Fibroblast of villous mesenchyme (primary cell): ENCODE data around the gene EFNA4. TPM values are rescaled to one million over a fixed set of nuclear protein-coding genes. Genes with fewer than 3 reads are reported as not detected.

ENCODE experiments used
- DNase-seq: peaks from one replicate; pipeline ENCODE4 v3.0.0-alpha.2; 2010; ENCODE audit warnings: low read depth
- H3K4me3 ChIP-seq: 2 replicates; pipeline ENCODE4 v1.5.1; 2011; ENCODE audit warnings: low read depth, mild to moderate bottlenecking, low read length
- total RNA-seq: library from RNA; depleted of rRNA; stranded (reverse); fragments of >200 nt; gene quantifications from 2 replicates; pipeline ENCODE4 v1.2.3, GENCODE V29; 2012
- TF ChIP-seq, protein P1 (sequence below): IDR thresholded peaks from 2 replicates; pipeline ENCODE4 v1.5.1; 2012; ENCODE audit warnings: low read depth, mild to moderate bottlenecking, low read length; ENCODE audit not compliant: insufficient read depth

The EFNA4 gene
- total RNA-seq, 1 donor: 2.6 TPM

DNA sequence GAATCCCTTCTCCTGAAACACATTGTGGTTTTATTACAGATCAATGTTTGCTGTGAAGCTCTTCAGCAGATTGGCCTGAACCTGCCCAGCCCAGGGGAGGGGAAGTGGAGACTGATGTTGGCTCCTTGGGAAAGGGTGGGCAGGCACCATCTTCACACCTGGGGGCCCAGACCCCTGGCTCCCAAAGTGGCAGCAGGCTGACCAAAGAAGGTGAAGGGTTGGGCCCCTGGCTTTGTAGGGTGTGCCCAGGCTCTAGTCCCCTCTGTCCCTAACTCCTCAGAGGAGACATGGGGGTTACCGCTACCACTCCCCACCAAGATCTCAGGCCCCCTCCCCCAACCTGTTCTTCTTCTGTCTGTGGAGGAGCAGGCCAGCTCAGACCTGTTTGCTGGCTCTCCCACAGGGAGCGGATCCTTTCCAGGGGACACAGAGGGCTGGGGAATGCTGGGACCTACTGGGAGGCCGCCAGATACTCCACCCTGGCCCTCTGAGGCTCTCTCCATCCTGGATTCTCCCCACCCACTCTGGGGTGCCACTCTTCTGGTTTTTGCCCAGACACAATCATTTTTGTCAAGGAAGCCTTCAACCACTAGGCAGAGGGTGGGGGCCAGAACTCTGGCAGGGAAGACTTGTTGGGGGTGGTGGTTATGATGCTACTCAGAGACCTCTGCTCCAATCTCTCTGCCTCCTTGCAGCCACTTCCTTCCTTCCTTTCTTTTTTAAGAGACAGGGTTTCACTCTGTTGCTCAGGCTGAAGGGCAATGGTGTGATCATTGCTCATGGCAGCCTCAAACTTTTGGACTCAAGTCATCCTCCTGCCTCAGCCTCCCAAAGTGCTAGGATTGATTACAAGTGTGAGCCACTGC is 10.1 kb downstream of the EFNA4 start:
- TF ChIP-seq, protein P1, sequence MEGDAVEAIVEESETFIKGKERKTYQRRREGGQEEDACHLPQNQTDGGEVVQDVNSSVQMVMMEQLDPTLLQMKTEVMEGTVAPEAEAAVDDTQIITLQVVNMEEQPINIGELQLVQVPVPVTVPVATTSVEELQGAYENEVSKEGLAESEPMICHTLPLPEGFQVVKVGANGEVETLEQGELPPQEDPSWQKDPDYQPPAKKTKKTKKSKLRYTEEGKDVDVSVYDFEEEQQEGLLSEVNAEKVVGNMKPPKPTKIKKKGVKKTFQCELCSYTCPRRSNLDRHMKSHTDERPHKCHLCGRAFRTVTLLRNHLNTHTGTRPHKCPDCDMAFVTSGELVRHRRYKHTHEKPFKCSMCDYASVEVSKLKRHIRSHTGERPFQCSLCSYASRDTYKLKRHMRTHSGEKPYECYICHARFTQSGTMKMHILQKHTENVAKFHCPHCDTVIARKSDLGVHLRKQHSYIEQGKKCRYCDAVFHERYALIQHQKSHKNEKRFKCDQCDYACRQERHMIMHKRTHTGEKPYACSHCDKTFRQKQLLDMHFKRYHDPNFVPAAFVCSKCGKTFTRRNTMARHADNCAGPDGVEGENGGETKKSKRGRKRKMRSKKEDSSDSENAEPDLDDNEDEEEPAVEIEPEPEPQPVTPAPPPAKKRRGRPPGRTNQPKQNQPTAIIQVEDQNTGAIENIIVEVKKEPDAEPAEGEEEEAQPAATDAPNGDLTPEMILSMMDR: no peak

DNA sequence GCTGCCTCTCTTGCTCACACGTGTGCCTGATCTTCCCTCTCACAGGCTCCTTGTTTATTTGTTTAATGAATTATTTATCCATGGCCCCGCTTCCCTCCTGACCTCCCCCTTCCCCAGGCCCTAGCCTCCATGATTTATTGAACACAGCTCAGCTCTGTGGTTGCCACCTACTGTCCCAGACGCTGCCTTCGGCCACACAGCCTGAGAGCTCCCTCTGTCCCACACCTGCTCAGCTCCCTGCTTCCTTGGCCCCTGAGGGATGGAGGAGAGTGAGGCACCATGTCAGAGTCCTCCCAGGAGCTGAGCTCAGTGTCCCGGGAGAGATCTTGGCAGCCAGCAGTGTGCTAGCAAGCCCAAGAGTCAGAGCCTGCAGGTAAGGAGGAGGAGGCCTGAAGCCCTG is 12.0 kb downstream of the EFNA4 start:
- DNase-seq: no peak
- no peak overlapping the region for H3K4me3 ChIP-seq
- TF ChIP-seq, protein P1: no peak

More for the DNA sequence above, 10.1 kb downstream of the EFNA4 start:
- DNase-seq: no peak
- H3K4me3 ChIP-seq: no peak overlapping the region

DNA sequence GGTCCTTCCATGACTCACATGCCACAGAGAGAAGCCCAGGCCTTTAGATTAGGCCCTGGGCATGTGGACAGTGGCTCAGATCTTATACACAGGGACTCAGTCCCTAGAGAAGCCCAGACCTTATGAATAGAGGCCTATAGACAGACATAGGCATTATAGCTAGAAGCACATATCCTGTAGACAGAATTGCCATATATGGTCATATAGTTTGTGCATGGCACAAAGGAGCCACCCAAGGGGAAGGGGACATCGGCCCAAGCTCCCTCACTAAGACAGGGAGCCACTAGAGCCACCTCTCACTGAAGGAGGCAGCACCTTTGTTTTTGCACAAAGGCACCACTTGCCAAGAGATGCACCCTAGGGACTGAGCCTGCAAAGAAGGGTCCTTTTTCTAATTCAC is 12.8 kb downstream of the EFNA4 start:
- TF ChIP-seq, protein P1: no peak
- DNase-seq: no peak
- no peak overlapping the region for H3K4me3 ChIP-seq

DNA sequence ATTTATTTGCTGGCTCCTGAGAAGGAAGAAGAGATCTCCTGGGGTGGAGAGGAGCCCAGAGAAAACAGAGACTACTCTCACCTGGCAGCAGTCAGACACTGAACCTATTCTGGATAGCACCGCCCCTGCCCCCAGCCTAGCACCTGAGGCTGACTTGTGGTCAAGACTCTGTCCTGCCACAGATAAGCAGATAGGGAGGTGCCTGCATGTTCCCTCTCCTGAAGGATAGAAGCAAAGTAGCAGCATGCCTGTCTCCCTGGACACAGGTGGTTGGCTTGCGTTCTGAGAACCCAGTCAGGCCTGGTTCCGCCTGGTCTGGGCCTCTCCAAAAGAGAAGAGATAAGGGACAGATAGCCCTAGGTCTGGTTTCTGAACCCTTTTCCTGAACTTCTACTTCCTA is 13.8 kb downstream of the EFNA4 start:
- no peak for DNase-seq
- no peak overlapping the region for H3K4me3 ChIP-seq
- TF ChIP-seq, protein P1: no peak

DNA sequence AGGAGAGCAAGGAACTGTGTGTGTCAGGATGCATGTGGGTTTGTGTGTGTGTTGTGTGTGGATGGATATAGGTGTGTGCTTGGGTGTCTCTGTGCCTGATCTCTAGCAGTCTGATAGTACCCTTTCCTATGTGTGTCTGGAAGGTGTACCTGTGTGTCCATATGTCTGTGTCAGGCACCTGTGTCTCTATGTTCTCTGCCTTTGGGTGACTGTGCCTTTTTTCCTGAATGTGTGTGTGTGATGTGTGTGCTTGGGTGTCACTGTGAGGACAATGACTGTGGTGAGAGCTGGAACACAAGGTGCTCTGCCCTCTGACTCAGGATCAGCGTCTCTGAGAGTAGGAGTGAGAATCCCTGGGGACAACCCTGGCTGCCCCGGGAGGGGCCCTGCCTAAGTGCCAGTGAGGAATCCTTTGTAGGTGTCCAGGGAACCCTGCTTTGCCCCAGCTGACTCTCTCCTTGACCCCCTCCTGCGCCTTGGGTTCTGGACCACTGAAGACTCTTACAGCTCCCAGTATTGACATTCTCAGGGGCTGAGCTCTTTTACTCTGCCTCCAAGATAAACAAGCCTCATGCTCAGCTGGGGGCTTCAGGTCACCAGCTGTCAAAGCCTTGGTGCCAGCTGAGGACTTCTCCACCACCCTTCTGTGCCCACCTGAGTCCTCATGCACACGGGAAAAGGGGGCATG is 14.4 kb downstream of the EFNA4 start:
- no peak overlapping the region for H3K4me3 ChIP-seq
- TF ChIP-seq, protein P1: no peak
- no peak for DNase-seq

DNA sequence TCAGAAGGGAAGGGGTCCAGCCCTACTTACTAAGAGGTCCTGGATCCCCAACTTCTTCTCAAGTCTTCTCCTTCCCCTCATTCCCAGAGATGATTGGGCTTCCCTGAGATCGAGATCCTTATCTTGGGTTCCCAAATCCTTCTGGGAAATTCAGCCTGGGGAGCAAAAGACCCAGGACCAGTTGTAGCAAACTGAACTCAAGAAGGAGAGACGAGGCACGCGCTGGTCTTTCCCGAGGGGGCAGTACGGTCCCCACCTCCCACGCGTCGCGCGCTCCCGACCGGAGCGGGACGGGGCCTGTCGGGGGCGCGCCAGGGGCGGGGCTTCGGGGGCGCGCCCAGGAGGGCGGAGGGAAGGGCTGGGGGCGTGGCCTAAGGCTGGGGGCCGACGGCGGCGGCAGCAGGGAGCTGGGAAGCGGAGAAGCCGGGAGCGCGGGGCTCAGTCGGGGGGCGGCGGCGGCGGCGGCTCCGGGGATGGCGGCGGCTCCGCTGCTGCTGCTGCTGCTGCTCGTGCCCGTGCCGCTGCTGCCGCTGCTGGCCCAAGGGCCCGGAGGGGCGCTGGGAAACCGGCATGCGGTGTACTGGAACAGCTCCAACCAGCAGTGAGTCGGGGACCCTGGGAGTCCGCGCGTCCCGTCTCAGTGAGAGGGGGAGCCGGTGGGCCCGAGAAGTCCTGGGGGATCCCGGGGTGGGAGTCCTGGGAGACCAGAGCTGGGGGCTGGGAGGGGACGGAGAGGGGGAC is 15.1 kb downstream of the EFNA4 start, which contains the start of gene EFNA3:
Gene EFNA3 (plus strand): TSS at position 369 of the 741 bp plus-strand sequence. CDS start 105 bp downstream, at position 474.
- peak; percentile 43 for DNase-seq
- TF ChIP-seq, protein P1: no peak
- peak within 1 kb of the TSS; percentile 51 for H3K4me3 ChIP-seq
